NCI-H446 (cell line): ENCODE data around the gene SPAG7.

Experiments
- DNase-seq, 2 experiments: peaks; one replicate each; lab custom pipeline; 2025; lab: John Stamatoyannopoulos, UW

The SPAG7 gene

GRCh38 chr17:4974115-4974670 is 6.6 kb upstream of the SPAG7 start:
- DNase-seq, result no peak

- DNase-seq, result no peak
Measured at GRCh38 chr17:4973256-4974114, 5.9 kb upstream of the SPAG7 start.

- no peak for DNase-seq
Measured at GRCh38 chr17:4972752-4973151, 5.1 kb upstream of the SPAG7 start.

GRCh38 chr17:4972322-4972721 is 4.7 kb upstream of the SPAG7 start:
- no peak for DNase-seq

GRCh38 chr17:4971826-4972225 is 4.2 kb upstream of the SPAG7 start:
- DNase-seq, result no peak

GRCh38 chr17:4970273-4970672 is 2.7 kb upstream of the SPAG7 start:
- DNase-seq, result no peak

- DNase-seq, result no peak
Measured at GRCh38 chr17:4969551-4970173, 2.0 kb upstream of the SPAG7 start.

GRCh38 chr17:4969047-4969550 is 1.5 kb upstream of the SPAG7 start:
- no peak for DNase-seq

GRCh38 chr17:4968486-4969046 is 949 bp upstream of the SPAG7 start:
- no peak for DNase-seq

GRCh38 chr17:4966844-4967538 is 626 bp downstream of the SPAG7 start:
- peak; percentile 97 to 98 for DNase-seq

- no peak for DNase-seq
Measured at GRCh38 chr17:4965311-4965986, 2.2 kb downstream of the SPAG7 start.

- DNase-seq, result no peak
Measured at GRCh38 chr17:4960279-4960922, 7.2 kb downstream of the SPAG7 start.

GRCh38 chr17:4959261-4959965 is 8.2 kb downstream of the SPAG7 start:
- DNase-seq, result no peak

- no peak for DNase-seq
Measured at GRCh38 chr17:4958102-4958501, 9.5 kb downstream of the SPAG7 start.

- no peak for DNase-seq
Measured at GRCh38 chr17:4956493-4957061, 11.0 kb downstream of the SPAG7 start.

- no peak for DNase-seq
Measured at GRCh38 chr17:4955091-4955490, 12.5 kb downstream of the SPAG7 start.

- DNase-seq, result no peak
Measured at GRCh38 chr17:4953451-4953961, 14.1 kb downstream of the SPAG7 start.

GRCh38 chr17:4951486-4951885 is 16.1 kb downstream of the SPAG7 start:
- DNase-seq, result no peak

- peak in 1 of 2 experiments; percentile 16 for DNase-seq
Measured at GRCh38 chr17:4950746-4951204, 16.8 kb downstream of the SPAG7 start, which contains the start of gene ENO3. Gene ENO3, plus strand, starts transcription at chr17:4951119. Its CDS starts 711 bp downstream, at chr17:4951830.
